Adipocyte (in vitro differentiated cells): Measurements from ENCODE around the gene NFKB1.

ENCODE experiments used
- DNase-seq: peaks from one replicate; pipeline ENCODE4 v3.0.0-alpha.2; 2015; ENCODE audit warnings: low read depth
- H3K27me3 ChIP-seq: replicated peaks from 2 replicates; pipeline ENCODE4 v1.7.0; 2013; ENCODE audit warnings: mild to moderate bottlenecking, low read length, moderate library complexity; ENCODE audit not compliant: control insufficient read depth, insufficient read depth
- H3K36me3 ChIP-seq: 2 replicates; pipeline ENCODE4 v1.7.0; 2013; ENCODE audit warnings: low read length, mild to moderate bottlenecking, moderate library complexity; ENCODE audit not compliant: control insufficient read depth, insufficient read depth, severe bottlenecking
- H3K4me1 ChIP-seq: 2 replicates; pipeline ENCODE4 v1.7.0; 2013; ENCODE audit warnings: mild to moderate bottlenecking, low read length, moderate library complexity; ENCODE audit not compliant: control insufficient read depth, insufficient read depth
- H3K4me3 ChIP-seq: 2 replicates; pipeline ENCODE4 v1.7.0; 2013; ENCODE audit warnings: mild to moderate bottlenecking, low read length, moderate library complexity
- H3K9ac ChIP-seq: 2 replicates; pipeline ENCODE4 v1.7.0; 2013; ENCODE audit warnings: mild to moderate bottlenecking, low read length, moderate library complexity
- H3K9me3 ChIP-seq: 2 replicates; pipeline ENCODE4 v1.7.0; 2013; ENCODE audit warnings: mild to moderate bottlenecking, low read length, moderate library complexity; ENCODE audit not compliant: control insufficient read depth

NFKB1 gene

DNA sequence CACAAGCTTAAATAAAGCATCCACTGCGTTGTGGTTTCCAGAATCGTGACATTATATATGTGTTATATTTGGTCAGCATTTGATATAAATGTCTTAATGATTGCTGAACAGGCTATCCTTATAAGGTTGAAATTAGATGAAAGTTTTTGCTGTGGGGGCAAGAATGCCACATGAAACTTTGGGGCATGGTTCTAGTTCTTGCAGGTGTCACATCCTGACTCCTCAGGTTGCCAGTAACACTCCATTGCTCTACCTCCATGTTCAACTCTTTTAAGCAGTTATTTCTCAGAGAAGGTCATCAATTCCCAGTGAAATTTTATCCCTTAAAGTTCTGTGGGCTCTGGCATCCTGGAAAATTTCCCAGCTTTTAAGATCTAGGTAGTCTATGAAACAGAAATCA, 33.7 kb downstream of the NFKB1 start:
- Histone ChIP-seq H3K36me3 (peaks cover 27% of the 10 kb centered on the region), H3K4me3 (no peak overlapping the region), H3K27me3 (no peaks in the 10 kb centered on the region), H3K9me3 (no peaks in the 10 kb centered on the region), H3K9ac (no peak overlapping the region), H3K4me1 (peaks cover 9% of the 10 kb centered on the region)
- DNase-seq = no peak

DNA sequence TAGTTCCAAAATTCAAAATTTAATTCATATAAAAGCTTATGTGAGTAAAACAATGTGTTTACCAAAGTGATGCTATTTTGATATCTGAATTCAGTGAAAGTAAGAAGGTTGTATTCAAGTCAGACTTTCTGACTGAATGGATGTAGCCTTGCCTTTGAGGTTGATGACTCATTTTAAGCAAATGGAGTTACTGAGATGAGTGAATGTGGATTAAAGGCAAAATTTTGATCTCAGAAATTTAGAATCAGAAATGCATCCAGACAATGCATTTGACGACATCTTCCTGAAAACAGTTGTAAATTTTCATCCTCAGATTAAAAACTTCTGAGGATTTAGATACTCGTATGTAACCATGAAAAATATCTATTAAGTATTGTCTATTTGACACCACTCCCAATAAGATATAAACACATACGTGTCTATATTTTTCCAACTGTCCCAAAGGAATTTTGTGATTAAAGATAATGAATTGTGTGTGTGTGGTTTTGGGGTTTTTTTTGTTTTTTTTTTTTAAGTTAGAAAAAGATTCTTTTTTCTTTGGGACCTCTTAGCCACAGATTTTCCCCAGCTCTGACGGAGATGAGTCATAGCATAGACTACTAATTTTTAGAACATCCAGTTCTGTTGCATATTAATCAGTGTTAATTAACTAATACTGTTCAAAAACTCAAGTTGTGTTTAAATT, 34.4 kb downstream of the NFKB1 start:
- H3K27me3 ChIP-seq = no peaks in the 10 kb centered on the region
- peak; percentile 48 for DNase-seq
- no peaks in the 10 kb centered on the region for H3K9me3 ChIP-seq
- H3K36me3 ChIP-seq = peaks cover 24% of the 10 kb centered on the region
- H3K4me1 ChIP-seq = peaks cover 9% of the 10 kb centered on the region
- no peak overlapping the region for H3K9ac ChIP-seq
- no peak overlapping the region for H3K4me3 ChIP-seq

DNA sequence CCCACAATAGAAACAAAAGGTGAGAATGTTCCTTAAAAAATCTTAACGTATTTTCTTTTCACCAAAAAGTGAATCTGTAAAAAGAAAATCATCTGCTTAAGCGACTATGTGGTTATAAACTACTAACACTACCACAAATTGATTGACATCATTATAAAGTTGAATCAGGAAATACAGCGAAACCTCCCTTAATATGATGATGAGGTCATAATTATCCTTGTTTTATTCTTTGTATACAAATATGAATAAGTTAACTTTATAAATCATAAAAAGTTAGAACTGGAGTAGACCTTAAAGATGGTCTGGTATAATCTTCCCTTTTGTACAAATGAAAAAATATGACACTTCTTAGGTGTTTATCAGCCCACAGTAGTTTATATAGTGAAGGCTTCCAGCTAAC, 35.6 kb downstream of the NFKB1 start:
- DNase-seq = no peak
- Histone ChIP-seq H3K4me1 (peaks cover 9% of the 10 kb centered on the region), H3K9me3 (no peaks in the 10 kb centered on the region), H3K27me3 (no peaks in the 10 kb centered on the region), H3K36me3 (peaks cover 24% of the 10 kb centered on the region), H3K4me3 (no peak overlapping the region), H3K9ac (no peak overlapping the region)

DNA sequence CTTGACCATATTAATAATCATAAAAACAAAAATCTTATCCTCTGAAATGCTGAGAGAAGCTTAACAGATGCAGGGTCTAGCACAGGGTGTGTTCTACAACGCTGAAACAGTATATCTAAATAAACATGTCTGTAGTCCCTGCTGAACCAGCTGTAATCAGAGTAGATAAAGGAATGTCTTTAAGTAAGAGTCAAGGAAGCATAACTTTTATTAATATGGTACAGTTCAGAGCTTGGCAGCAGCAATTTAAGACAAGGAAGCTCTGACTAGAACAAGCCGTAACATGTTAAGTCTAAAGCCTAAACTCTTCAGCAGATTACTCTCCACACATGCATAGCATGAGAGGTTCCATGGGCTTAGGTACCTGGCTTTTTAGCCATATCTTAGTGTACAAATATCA, 36.1 kb downstream of the NFKB1 start:
- DNase-seq = peak; percentile 51

DNA sequence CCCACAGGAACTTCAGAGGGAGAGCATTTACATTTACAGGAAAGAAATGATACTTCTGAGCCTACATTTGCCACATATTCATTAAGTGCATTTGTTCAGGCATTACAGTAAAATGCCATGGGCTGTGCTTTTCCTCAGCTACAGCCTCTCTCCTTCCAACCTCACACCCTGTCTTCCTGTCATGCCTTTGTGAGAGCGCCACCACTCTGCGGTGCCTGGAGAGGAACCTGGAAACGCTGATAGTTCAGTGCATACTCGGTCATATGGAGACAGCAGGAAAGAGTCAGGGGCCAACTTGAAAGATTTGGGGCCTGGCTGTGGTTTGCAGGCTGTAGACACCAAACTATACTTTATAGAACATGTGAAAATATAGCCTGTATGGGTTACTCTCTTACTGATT, 40.5 kb downstream of the NFKB1 start:
- DNase-seq = no peak
- Histone ChIP-seq H3K27me3 (no peaks in the 10 kb centered on the region), H3K36me3 (peaks cover 34% of the 10 kb centered on the region), H3K4me3 (no peak overlapping the region), H3K9ac (no peak overlapping the region), H3K4me1 (no peaks in the 10 kb centered on the region), H3K9me3 (no peaks in the 10 kb centered on the region)

More for the DNA sequence above, 36.1 kb downstream of the NFKB1 start:
- Histone ChIP-seq H3K9me3 (no peaks in the 10 kb centered on the region), H3K36me3 (peaks cover 24% of the 10 kb centered on the region), H3K9ac (no peak overlapping the region), H3K4me3 (no peak overlapping the region), H3K27me3 (no peaks in the 10 kb centered on the region), H3K4me1 (peaks cover 9% of the 10 kb centered on the region)

DNA sequence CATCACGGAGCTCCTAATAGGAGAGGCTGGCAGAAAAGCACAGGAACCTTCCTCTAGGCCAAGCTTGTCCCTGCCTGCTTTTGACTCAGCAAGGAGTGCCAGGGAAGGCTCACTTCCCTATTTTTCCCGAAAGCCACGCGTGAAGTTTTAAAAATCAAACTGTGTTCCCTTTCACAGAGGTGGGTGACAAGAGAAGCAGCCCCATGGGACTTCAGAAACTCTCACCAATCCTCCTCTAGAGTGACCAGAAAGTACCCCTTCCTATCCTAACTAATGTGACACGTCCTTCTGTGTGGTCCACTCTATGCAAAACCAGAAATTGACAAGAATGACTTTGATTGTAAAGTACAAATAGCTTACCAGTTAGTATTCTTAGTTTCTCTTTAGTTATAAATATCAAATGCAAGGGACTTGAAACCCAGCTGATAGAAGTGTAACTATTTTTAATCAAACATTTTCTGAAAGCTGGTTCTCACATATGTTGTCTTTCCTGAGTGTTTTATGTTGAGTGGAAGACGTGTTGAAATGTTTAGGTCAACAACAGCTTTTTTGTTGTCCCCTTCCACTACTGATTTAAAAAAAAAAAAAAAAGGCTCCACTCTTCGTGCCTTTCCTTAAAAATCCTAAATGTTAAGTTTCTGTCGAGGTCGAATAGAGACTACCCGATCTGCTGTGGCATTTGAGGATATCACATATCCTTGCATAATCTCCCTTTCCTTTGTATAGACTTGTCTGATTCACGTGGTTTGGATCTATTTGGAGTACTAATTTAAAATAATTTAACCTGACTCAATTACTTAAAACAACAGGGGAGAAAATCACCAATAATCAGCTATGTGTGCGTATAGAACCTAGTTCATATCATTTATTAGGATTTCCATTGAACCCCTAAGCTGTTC, 42.1 kb downstream of the NFKB1 start:
- no peaks in the 10 kb centered on the region for H3K27me3 ChIP-seq
- DNase-seq = no peak
- H3K9ac ChIP-seq = no peak overlapping the region
- no peaks in the 10 kb centered on the region for H3K4me1 ChIP-seq
- no peaks in the 10 kb centered on the region for H3K9me3 ChIP-seq
- no peak overlapping the region for H3K4me3 ChIP-seq
- peaks cover 34% of the 10 kb centered on the region for H3K36me3 ChIP-seq

DNA sequence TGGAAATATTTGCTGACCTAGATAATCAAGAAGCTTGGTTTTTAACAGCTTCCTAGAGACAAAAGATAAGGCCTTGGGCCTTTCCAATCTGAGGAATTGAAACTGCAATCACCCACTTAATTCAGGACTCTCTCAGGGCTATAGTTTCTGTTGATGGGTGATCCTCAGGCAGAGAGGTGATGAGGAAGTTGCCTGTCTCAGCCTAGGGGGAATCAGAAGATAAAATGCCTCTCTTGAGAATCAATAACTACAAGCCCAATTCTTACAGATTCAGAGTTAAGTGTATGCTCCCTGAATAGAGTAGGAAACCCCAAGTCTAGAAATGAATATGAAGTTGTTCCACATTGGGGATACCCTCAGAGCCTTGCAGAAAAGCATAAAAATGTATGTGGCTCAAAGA, 45.5 kb downstream of the NFKB1 start:
- Histone ChIP-seq H3K9me3 (no peaks in the 10 kb centered on the region), H3K36me3 (peaks cover 33% of the 10 kb centered on the region), H3K4me3 (no peak overlapping the region), H3K9ac (no peak overlapping the region), H3K4me1 (no peaks in the 10 kb centered on the region), H3K27me3 (no peaks in the 10 kb centered on the region)
- no peak for DNase-seq

DNA sequence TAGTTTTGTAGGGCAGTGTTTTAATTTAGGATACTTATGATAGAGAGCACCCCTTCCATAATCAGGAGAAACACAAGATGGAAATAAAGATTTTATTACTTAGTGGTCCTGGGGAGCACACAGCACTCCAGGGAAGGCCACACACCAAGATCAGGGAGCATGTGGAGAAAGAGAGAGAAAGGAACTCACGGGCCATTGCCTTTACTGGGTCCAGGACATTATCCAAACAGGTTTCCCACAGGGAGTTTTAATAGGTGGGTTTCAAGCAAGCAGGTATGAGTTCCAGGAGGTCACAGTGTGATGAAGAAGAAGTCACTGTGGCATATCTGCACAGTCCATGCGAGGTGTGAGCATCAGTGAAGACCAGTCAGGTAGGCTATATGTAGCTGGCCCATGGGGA, 46.8 kb downstream of the NFKB1 start:
- no peak overlapping the region for H3K9ac ChIP-seq
- H3K27me3 ChIP-seq = no peaks in the 10 kb centered on the region
- H3K36me3 ChIP-seq = peaks cover 37% of the 10 kb centered on the region
- no peak for DNase-seq
- no peaks in the 10 kb centered on the region for H3K4me1 ChIP-seq
- H3K4me3 ChIP-seq = no peak overlapping the region
- no peaks in the 10 kb centered on the region for H3K9me3 ChIP-seq

DNA sequence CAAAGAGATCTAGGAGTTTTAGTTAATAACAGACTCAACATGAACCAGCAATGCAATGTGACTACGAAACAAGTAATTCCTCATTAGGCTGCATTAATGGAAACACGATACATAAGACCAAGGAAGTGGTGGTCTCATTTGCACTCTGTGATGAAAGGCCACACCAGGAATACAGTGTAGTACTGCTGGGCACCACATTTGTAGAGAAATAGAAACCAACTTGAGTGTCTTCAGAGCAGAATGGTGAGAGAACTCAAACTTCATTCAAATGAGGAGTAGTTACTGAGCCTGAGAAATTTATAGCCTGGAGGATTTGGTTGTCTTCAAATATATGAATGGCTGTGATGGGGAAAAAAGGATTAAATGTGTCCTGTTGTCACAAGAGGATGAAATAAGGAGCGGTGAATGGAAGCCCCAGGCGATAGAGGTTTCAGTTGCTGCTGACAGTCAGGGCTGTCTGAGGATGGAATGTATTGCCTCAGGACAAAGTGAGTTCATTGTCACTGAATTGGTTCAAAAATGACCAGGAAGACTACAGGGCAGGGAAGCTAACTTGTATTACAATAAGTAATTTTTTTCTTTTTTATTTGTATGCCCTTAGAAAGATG, 50.9 kb downstream of the NFKB1 start:
- Histone ChIP-seq H3K36me3 (peaks cover 24% of the 10 kb centered on the region), H3K9me3 (no peaks in the 10 kb centered on the region)

DNA sequence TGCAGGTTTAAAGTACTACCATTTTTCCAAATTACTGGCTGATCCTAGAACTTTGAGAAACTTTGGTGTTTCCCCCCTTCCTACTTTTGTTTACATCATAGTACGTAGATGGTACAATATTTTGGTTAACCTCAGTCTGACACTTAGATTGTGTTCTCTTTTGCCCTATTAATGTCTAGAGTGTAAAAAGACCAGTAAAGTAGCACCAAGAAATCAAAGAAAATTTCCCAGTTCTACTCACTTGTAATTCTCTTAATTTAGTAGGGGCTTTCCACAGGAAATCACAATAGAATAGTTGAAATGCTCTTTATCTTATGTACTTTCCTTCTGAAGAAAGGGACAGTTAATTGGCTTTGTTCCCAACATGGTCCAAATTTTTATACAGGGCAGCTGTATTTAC, 51.6 kb downstream of the NFKB1 start:
- peak; percentile 31 for DNase-seq
- no peak overlapping the region for H3K9ac ChIP-seq
- H3K36me3 ChIP-seq = peaks cover 24% of the 10 kb centered on the region
- no peak overlapping the region for H3K4me3 ChIP-seq
- peaks cover 10% of the 10 kb centered on the region for H3K4me1 ChIP-seq
- no peaks in the 10 kb centered on the region for H3K27me3 ChIP-seq
- H3K9me3 ChIP-seq = no peaks in the 10 kb centered on the region

More for the DNA sequence above, 50.9 kb downstream of the NFKB1 start:
- Histone ChIP-seq H3K4me1 (peaks cover 10% of the 10 kb centered on the region), H3K9ac (no peak overlapping the region), H3K4me3 (no peak overlapping the region), H3K27me3 (no peaks in the 10 kb centered on the region)
- peak; percentile 51 for DNase-seq

DNA sequence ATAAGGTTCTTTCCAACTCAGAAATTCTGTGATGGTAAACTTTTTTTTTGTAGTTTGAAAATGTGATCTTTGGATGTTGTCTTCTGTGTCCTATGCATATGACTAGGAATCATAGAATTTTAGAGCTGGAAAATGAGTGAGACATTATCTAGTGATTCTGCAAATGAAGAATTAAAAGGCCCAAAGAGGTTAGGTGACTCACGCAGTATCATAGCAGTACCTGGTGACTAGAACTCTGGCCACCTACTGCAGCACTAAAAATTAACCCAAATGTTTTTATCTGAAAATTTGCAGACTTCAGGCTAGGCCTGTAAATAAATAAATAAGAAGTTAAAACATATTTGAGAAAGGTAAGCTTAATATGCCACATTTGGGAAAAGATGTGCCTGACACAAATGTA, 52.8 kb downstream of the NFKB1 start:
- no peak overlapping the region for H3K4me3 ChIP-seq
- no peak for DNase-seq
- H3K9ac ChIP-seq = no peak overlapping the region
- H3K36me3 ChIP-seq = peaks cover 15% of the 10 kb centered on the region
- no peaks in the 10 kb centered on the region for H3K9me3 ChIP-seq
- peaks cover 10% of the 10 kb centered on the region for H3K4me1 ChIP-seq
- H3K27me3 ChIP-seq = no peaks in the 10 kb centered on the region
